Activated T-cell treated with anti-CD3 and anti-CD28 coated beads, Interleukin-2, amount 50 U/mL, for 1 hour (primary cell): ENCODE measurements around the gene SULF2.
"Not testable (repeated sequence)": the region's sequence is repeated elsewhere in the genome, so short reads cannot be mapped to it uniquely, and the experiment has no call there.

Source experiments
- DNase-seq: peaks from one replicate; pipeline ENCODE4 v3.0.0-alpha.2; 2020

Gene SULF2

GRCh38 chr20:47785311-47785853 lies at the start of gene SULF2:
SULF2 (minus strand) TSS chr20:47785481; CDS start chr20:47757363, 28,118 bp downstream.
- DNase-seq, result no peak

- DNase-seq, result not testable (repeated sequence)
These were observed 46.4 kb upstream of the SULF2 start for GRCh38 chr20:47831675-47832074.

GRCh38 chr20:47826716-47827115 lies 41.4 kb upstream of the SULF2 start:
- DNase-seq, result not testable (repeated sequence)

GRCh38 chr20:47826006-47826405 lies 40.7 kb upstream of the SULF2 start:
- not testable (repeated sequence) for DNase-seq

GRCh38 chr20:47825011-47825762 lies 39.9 kb upstream of the SULF2 start:
- no peak for DNase-seq

GRCh38 chr20:47823941-47824340 lies 38.7 kb upstream of the SULF2 start:
- not testable (repeated sequence) for DNase-seq

GRCh38 chr20:47821481-47822100 lies 36.3 kb upstream of the SULF2 start:
- DNase-seq, result no peak

- no peak for DNase-seq
These were observed 33.8 kb upstream of the SULF2 start for GRCh38 chr20:47818996-47819609.

GRCh38 chr20:47818466-47818865 lies 33.2 kb upstream of the SULF2 start:
- no peak for DNase-seq

GRCh38 chr20:47818016-47818415 lies 32.7 kb upstream of the SULF2 start:
- DNase-seq, result no peak

GRCh38 chr20:47817573-47817972 lies 32.3 kb upstream of the SULF2 start:
- DNase-seq, result no peak

GRCh38 chr20:47816487-47817451 lies 31.5 kb upstream of the SULF2 start:
- no peak for DNase-seq

- no peak for DNase-seq
These were observed 30.6 kb upstream of the SULF2 start for GRCh38 chr20:47815866-47816265.

GRCh38 chr20:47815416-47815806 lies 30.1 kb upstream of the SULF2 start:
- DNase-seq, result no peak

- no peak for DNase-seq
These were observed 29.5 kb upstream of the SULF2 start for GRCh38 chr20:47814632-47815415.

GRCh38 chr20:47810721-47811347 lies 25.6 kb upstream of the SULF2 start:
- no peak for DNase-seq

- no peak for DNase-seq
These were observed 24.9 kb upstream of the SULF2 start for GRCh38 chr20:47810116-47810677.

- no peak for DNase-seq
These were observed 24.1 kb upstream of the SULF2 start for GRCh38 chr20:47809161-47809960.

- DNase-seq, result no peak
These were observed 20.7 kb upstream of the SULF2 start for GRCh38 chr20:47805951-47806350.

- not testable (repeated sequence) for DNase-seq
These were observed 19.7 kb upstream of the SULF2 start for GRCh38 chr20:47804972-47805371.
